Body of pancreas (tissue), 4 donors: Measurements from ENCODE around the gene ADPRS. TPM values are rescaled to one million over a fixed set of nuclear protein-coding genes. Genes with fewer than 3 reads are reported as not detected.

Experiments used
- ATAC-seq: fragments of 150-250 bp; one replicate; pipeline ENCODE4 v1.9.1; 2016
- DNase-seq, 4 donors: peaks; one replicate each; pipeline ENCODE4 v3.0.0-alpha.2; 2019
- H3K27ac ChIP-seq, 4 donors: fragments of 200-600 bp; sonication (generic); 1 replicate in 3 of 4; 2 replicates in 1 of 4; pipeline versions ENCODE4 v1.5.1 to v1.6.1; 2016 to 2019; ENCODE audit warnings: mild to moderate bottlenecking in 1 of 4, mixed read lengths in 1 of 4, moderate library complexity in 1 of 4
- H3K27me3 ChIP-seq, 2 donors: fragments of 200-600 bp; sonication (generic); one replicate each; pipeline ENCODE4 v1.6.0; 2016; ENCODE audit warnings: mild to moderate bottlenecking in 1 of 2
- H3K36me3 ChIP-seq, 2 donors: fragments of 200-600 bp; sonication (generic); replicated peaks in 1 of 2; 2 replicates each; pipeline ENCODE4 v1.5.1; 2016; ENCODE audit warnings: low read depth in 2 of 2; ENCODE audit not compliant: insufficient read depth in 1 of 2
- H3K4me1 ChIP-seq: fragments of 200-600 bp; sonication (generic); one replicate; pipeline ENCODE4 v1.6.0; 2016
- H3K4me3 ChIP-seq, 2 donors: fragments of 200-600 bp; sonication (generic); 1 replicate in 1 of 2; 2 replicates in 1 of 2; pipeline ENCODE4 v1.5.1; 2016 to 2019
- H3K9me3 ChIP-seq, 3 donors: fragments of 200-600 bp; sonication (generic); 1 replicate in 2 of 3; 2 replicates in 1 of 3; pipeline ENCODE4 v1.5.1; 2016
- POLR2A ChIP-seq, 3 donors: fragments of 450-650 bp; IDR thresholded peaks; one replicate each; pipeline ENCODE4 v1.6.1; 2016; ENCODE audit warnings: antibody characterized with exemption in 3 of 3, mild to moderate bottlenecking in 2 of 3
- WGBS, 2 donors: methylation state at CpG; one replicate each; pipeline ENCODE4 v1.1.5; 2017; 5-methylcytosine and 5-hydroxymethylcytosine counted together
- intact Hi-C: fragments of 100-400 bp; cut with DNase I; formaldehyde crosslinking; loops from one replicate; pipeline ENCODE4 v1.15.1; 2023
- total RNA-seq, 2 donors: library from RNA; depleted of rRNA; stranded (reverse); fragments of >200 nt; gene quantifications; one replicate each; pipeline ENCODE4 v1.1.0, GENCODE V29; 2016
- TF ChIP-seq, protein P1 (sequence below), 7 experiments: fragments of 450-650 bp in 4 of 7; fragments of 200-600 bp in 3 of 7; sonication (generic) in 3 of 7; IDR thresholded peaks; one replicate each; pipeline ENCODE4 v1.5.1; 2016 to 2019; ENCODE audit warnings: antibody characterized with exemption in 7 of 7

ADPRS gene
- total RNA-seq, 2 donors from 2014 or later = 16.2 to 25.2 TPM

DNA sequence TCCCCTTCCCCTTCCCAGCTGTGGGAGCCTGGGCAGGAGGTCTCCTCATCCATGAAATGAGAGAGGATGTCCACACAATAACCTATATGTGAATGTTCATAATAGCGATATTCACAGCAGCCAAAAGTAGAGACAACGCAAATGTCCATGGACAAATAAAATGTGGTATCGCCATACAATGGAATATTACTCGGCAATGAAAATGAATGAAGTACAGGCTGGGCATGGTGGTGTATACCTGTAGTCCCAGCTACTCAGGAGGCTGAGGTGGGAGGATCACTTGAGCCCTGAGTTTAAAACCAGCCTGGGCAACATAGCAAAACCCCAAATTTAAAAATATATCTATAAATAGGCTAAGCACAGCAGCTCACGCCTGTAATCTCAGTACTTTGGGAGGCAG, 12.9 kb downstream of the ADPRS start:
- Histone ChIP-seq H3K4me1 (peaks cover 6% of the 10 kb centered on the region), H3K4me3 (no peak overlapping the region), H3K36me3 (no peaks in the 10 kb centered on the region), H3K27me3 (no peaks in the 10 kb centered on the region), H3K9me3 (no peaks in the 10 kb centered on the region), H3K27ac (no peak overlapping the region)
- ATAC-seq = no peak
- DNase-seq = no peak
- no peak for TF ChIP-seq POLR2A (IDR thresholded peaks at IDR 0.05)
- TF ChIP-seq, protein P1, sequence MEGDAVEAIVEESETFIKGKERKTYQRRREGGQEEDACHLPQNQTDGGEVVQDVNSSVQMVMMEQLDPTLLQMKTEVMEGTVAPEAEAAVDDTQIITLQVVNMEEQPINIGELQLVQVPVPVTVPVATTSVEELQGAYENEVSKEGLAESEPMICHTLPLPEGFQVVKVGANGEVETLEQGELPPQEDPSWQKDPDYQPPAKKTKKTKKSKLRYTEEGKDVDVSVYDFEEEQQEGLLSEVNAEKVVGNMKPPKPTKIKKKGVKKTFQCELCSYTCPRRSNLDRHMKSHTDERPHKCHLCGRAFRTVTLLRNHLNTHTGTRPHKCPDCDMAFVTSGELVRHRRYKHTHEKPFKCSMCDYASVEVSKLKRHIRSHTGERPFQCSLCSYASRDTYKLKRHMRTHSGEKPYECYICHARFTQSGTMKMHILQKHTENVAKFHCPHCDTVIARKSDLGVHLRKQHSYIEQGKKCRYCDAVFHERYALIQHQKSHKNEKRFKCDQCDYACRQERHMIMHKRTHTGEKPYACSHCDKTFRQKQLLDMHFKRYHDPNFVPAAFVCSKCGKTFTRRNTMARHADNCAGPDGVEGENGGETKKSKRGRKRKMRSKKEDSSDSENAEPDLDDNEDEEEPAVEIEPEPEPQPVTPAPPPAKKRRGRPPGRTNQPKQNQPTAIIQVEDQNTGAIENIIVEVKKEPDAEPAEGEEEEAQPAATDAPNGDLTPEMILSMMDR (IDR thresholded peaks at IDR 0.05) = no peak
- WGBS, 2 donors = 96 to 98% methylated on average over 5 of the region's 5 CpGs
- intact Hi-C loops = loop anchor here (5.0 kb wide), 1 partner anchor 191 kb away; no protein-coding TSS in a partner anchor

DNA sequence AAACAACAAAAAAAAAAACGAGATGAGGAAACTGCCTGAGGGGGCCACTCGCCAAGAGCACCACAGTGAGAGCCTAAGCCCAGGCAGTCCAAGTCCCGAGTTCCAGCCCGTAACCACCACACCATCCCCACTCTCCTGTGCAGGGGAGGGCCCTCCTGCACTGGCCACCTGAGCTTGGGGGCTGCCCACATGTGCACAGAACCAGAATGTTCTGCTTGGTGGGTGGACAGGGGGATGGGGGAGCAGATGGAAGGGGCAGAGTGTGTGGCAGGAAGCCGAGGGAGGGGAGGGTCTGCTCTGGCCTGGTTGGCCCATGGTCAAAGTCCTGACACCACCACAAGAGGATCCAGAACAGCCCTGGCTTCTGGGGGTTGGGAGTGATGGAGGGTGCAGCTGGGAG, 17.6 kb downstream of the ADPRS start:
- TF ChIP-seq, protein P1 (IDR thresholded peaks at IDR 0.05) = no peak
- TF ChIP-seq POLR2A (IDR thresholded peaks at IDR 0.05) = no peak
- Histone ChIP-seq H3K4me1 (no peaks in the 10 kb centered on the region), H3K27ac (no peak overlapping the region), H3K36me3 (no peaks in the 10 kb centered on the region), H3K9me3 (no peaks in the 10 kb centered on the region), H3K27me3 (no peaks in the 10 kb centered on the region), H3K4me3 (no peak overlapping the region)
- 41% methylated on average over 5 of the region's 5 CpGs for WGBS, 2 donors
- DNase-seq (no peak), ATAC-seq (no peak)
- intact Hi-C loops = no loop called here

GRCh38 chr1:36107394-36107793, 18.7 kb downstream of the ADPRS start:
- DNase-seq (no peak), ATAC-seq (no peak)
- WGBS, 2 donors = 72 to 85% methylated on average over 5 to 9 of the region's 9 CpGs
- Histone ChIP-seq H3K9me3 (no peaks in the 10 kb centered on the region), H3K4me1 (no peaks in the 10 kb centered on the region), H3K4me3 (no peak overlapping the region), H3K27ac (no peak overlapping the region), H3K27me3 (no peaks in the 10 kb centered on the region), H3K36me3 (no peaks in the 10 kb centered on the region)
- TF ChIP-seq, protein P1 (IDR thresholded peaks at IDR 0.05) = no peak
- TF ChIP-seq POLR2A (IDR thresholded peaks at IDR 0.05) = no peak
- intact Hi-C loops = no loop called here

DNA sequence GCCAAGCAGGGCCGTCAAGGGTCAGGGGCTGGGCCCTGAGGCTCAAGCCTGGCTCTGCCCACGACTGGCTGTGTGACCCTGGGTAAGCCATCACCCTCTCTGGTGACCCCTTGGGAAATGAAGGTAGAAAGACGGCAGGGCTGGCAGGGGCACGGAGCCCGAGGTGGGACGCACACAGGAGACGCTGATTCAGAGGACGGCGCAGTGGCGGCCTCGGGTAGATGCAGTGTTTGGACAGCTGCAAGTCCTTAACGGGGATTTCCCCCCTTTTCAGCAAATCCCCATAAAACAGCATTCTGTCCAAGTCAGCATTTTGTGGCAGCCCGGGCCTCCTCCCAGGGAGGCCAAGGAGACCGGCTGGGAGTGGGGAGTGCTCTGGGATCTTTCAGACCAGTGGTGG, 19.6 kb downstream of the ADPRS start:
- DNase-seq (no peak), ATAC-seq (no peak)
- no peaks in the 10 kb centered on the region for H3K9me3 ChIP-seq
- no peaks in the 10 kb centered on the region for H3K36me3 ChIP-seq
- no peaks in the 10 kb centered on the region for H3K27me3 ChIP-seq
- H3K4me3 ChIP-seq = no peak overlapping the region
- H3K27ac ChIP-seq = no peak overlapping the region
- intact Hi-C loops = no loop called here
- H3K4me1 ChIP-seq = no peaks in the 10 kb centered on the region
- TF ChIP-seq, protein P1 (IDR thresholded peaks at IDR 0.05) = no peak
- no peak for TF ChIP-seq POLR2A (IDR thresholded peaks at IDR 0.05)
- 41 to 72% methylated on average over 9 to 14 of the region's 14 CpGs for WGBS, 2 donors

- Histone ChIP-seq H3K27me3 (no peaks in the 10 kb centered on the region), H3K36me3 (no peaks in the 10 kb centered on the region), H3K4me3 (no peak overlapping the region), H3K9me3 (no peaks in the 10 kb centered on the region), H3K27ac (no peak overlapping the region), H3K4me1 (no peaks in the 10 kb centered on the region)
- DNase-seq (no peak), ATAC-seq (no peak)
- no peak for TF ChIP-seq POLR2A (IDR thresholded peaks at IDR 0.05)
- TF ChIP-seq, protein P1 (IDR thresholded peaks at IDR 0.05) = no peak
- WGBS, 2 donors = 81 to 87% methylated on average over 8 to 11 of the region's 11 CpGs
- intact Hi-C loops = no loop called here
These were observed 20.5 kb downstream of the ADPRS start for GRCh38 chr1:36109041-36109679.
